Measurements from ENCODE around the gene CECR2.

The CECR2 gene

DNA sequence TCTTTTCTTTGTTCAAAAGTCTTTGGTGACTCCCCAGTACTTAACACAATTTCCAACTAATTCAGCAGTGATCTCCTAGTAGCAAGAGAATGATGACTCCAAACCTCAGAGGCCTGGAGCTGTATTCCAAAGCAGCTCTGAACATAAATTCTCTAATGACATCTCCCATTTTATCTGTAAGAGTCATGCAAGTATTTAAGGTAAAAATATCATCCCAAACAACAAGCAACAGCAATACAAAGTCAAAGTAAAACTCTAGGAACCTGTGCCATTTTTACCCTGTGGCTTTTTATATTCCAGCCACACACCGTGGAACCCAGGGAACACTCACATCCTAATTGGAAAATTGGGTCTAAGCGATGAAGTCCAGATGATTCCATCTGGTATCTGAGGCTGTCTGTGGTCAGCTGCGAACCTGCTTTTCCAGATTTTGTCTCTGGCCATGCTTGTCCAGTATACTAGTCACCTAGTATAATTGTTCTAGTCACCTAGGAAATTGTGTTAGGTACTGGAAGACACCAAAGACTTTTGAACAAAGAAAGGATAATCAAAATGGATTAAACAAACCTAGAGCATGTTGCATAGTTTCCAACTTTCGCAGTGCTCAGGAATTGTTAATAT lies 101.7 kb downstream of the CECR2 start:
- peaks cover 60% of the 10 kb centered on the region for H3K4me1 ChIP-seq (ENCODE audit: insufficient read depth, low read length)
- peaks cover 13% of the 10 kb centered on the region for H3K36me3 ChIP-seq (ENCODE audit: insufficient read depth, low read length)
- H3K27me3 ChIP-seq (ENCODE audit: insufficient read depth, low read length) = no peaks in the 10 kb centered on the region
- no peak overlapping the region for H3K27ac ChIP-seq (ENCODE audit: low read depth, low read length)
- no peaks in the 10 kb centered on the region for H3K9me3 ChIP-seq (ENCODE audit: insufficient read depth, low read depth, low read length)
- no peak overlapping the region for H3K9ac ChIP-seq (ENCODE audit: low read depth, low read length)
- no peak overlapping the region for H3K4me3 ChIP-seq (ENCODE audit: low read length)
- WGBS = 95% methylated on average over 4 of the region's 4 CpGs

DNA sequence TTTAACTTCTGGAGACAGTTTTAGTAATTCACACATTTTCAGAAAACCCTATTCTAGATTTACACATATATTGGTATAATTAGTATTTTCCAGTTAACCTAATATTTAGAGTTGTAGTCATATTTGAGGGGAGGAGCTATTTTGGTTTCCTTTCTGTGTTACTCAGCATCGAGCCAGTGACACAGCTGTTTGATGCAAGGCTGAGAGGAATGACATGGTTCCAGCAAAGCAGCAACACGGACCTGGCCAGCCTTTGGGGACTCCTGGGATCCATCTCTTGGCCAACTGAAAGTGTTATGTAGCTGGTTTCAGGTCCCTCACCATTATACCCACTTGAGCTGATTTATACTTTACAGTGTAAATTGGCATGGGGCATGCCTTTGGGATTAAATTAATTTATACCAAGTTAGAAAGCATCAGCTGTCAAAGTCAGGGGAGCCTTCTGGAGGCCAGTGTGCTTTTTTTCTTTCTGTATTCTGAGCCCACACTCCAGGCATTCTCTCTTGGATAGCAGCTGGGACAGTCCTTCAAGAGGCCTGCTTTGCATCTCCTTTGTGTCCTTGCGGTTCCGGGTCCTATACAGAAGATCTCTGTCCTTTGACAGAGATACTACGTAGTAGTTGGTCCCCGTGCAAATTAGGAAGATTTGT lies 102.8 kb downstream of the CECR2 start:
- Histone ChIP-seq H3K27ac (ENCODE audit: low read depth, low read length) (no peak overlapping the region), H3K4me3 (ENCODE audit: low read length) (no peak overlapping the region), H3K9ac (ENCODE audit: low read depth, low read length) (no peak overlapping the region), H3K27me3 (ENCODE audit: insufficient read depth, low read length) (no peaks in the 10 kb centered on the region), H3K9me3 (ENCODE audit: insufficient read depth, low read depth, low read length) (no peaks in the 10 kb centered on the region), H3K4me1 (ENCODE audit: insufficient read depth, low read length) (peaks cover 70% of the 10 kb centered on the region), H3K36me3 (ENCODE audit: insufficient read depth, low read length) (peaks cover 13% of the 10 kb centered on the region)
- 59% methylated on average over 6 of the region's 6 CpGs for WGBS

DNA sequence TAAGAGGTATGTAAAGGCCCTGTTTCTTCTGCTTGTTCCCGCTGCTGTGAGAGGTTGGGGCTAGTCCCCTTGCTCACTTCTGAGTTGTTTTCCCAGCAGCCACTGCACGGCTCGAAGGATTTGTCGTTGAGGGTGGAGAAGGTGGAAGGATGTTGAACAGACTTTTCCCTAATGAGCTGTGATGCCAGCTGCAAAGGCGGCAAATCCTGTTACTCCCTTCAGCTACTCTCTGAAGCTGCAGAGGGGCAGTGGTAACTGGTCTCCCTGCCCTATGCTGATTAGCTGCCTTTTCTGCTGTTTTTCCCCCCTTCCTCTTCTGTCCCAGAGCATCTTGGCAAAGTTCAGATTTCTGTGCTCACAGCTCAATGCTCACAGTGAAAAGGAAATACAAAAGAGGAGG lies 103.7 kb downstream of the CECR2 start:
- H3K9me3 ChIP-seq (ENCODE audit: insufficient read depth, low read depth, low read length) = no peaks in the 10 kb centered on the region
- 52% methylated on average over 5 of the region's 5 CpGs for WGBS
- peak overlapping the region; percentile 1; the same call in 1 of the 2 replicates for H3K27ac ChIP-seq (ENCODE audit: low read depth, low read length)
- no peaks in the 10 kb centered on the region for H3K27me3 ChIP-seq (ENCODE audit: insufficient read depth, low read length)
- peaks cover 71% of the 10 kb centered on the region for H3K4me1 ChIP-seq (ENCODE audit: insufficient read depth, low read length)
- peaks cover 19% of the 10 kb centered on the region for H3K36me3 ChIP-seq (ENCODE audit: insufficient read depth, low read length)
- no peak overlapping the region for H3K9ac ChIP-seq (ENCODE audit: low read depth, low read length)
- no peak overlapping the region for H3K4me3 ChIP-seq (ENCODE audit: low read length)

DNA sequence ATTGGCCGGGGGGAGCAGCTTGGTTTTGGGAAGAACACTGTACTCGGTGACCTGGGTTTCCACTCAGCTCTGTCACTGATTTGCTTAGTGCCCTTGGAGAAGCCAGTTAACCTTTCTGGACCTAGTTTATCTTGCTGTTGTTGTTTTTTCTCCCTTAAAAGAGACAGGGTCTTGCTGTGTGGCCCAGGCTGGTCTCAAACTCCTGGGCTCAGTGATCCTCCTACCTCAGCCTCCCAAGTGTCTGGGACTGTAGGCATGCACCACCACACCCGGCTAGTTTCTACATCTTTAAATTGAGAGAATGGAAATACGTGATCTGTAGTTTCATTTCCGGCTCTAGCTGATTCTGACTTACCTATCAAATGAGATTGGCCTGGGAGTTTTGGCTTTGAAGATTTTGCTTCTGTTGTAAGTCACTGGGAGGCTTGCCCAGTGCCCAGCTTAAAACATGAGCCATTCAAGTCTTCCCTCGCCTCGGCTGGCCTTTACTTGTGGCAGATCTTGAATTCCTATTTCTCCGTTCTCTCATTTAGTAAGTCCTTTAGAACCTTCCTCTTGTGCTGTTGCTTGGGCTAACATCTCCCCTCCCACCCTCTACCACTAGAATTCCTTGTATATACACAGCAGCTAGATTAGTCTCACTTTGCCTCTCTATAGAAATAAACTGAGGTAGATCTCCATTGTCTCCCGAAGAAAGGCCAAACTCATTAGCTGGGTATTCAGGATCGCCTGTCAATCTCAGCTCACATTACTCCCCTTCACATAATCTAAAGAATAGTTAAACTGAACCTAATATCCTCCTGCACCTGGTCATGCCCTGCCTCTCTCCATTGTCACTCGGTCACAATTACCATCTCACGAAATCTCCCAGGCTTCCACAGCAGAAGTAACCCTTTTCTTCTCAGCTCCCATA lies 106.3 kb downstream of the CECR2 start:
- 86% methylated on average over 12 of the region's 12 CpGs for WGBS
- Histone ChIP-seq H3K4me3 (ENCODE audit: low read length) (no peak overlapping the region), H3K9ac (ENCODE audit: low read depth, low read length) (no peak overlapping the region), H3K27me3 (ENCODE audit: insufficient read depth, low read length) (no peaks in the 10 kb centered on the region), H3K27ac (ENCODE audit: low read depth, low read length) (peak overlapping the region; percentile 28; the same call in 1 of the 2 replicates), H3K9me3 (ENCODE audit: insufficient read depth, low read depth, low read length) (no peaks in the 10 kb centered on the region), H3K36me3 (ENCODE audit: insufficient read depth, low read length) (peaks cover 33% of the 10 kb centered on the region), H3K4me1 (ENCODE audit: insufficient read depth, low read length) (peaks cover 57% of the 10 kb centered on the region)

DNA sequence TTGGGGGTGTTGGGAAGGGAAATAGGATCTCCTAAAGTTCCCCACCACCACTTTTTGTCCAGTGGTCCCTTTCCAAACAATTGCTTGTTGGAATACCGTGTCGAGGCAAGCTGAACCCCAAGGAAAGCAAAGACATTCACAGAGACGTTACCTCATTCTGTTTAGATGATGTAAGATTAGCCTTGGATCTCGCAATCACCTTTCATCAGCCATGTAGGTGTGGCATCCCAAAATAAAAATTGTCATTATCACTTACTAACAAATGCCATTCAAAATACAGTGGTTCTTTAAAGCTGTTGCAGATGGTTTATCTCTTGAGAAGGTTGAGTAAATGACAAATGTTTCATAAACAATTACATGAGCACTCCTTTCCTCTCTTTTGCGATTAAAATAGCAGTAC lies 107.6 kb downstream of the CECR2 start:
- Histone ChIP-seq H3K27ac (ENCODE audit: low read depth, low read length) (peak overlapping the region; percentile 59), H3K4me3 (ENCODE audit: low read length) (no peak overlapping the region), H3K36me3 (ENCODE audit: insufficient read depth, low read length) (peaks cover 37% of the 10 kb centered on the region), H3K4me1 (ENCODE audit: insufficient read depth, low read length) (peaks cover 56% of the 10 kb centered on the region), H3K9me3 (ENCODE audit: insufficient read depth, low read depth, low read length) (no peaks in the 10 kb centered on the region), H3K27me3 (ENCODE audit: insufficient read depth, low read length) (no peaks in the 10 kb centered on the region), H3K9ac (ENCODE audit: low read depth, low read length) (no peak overlapping the region)
- WGBS = 82% methylated on average over 3 of the region's 5 CpGs

DNA sequence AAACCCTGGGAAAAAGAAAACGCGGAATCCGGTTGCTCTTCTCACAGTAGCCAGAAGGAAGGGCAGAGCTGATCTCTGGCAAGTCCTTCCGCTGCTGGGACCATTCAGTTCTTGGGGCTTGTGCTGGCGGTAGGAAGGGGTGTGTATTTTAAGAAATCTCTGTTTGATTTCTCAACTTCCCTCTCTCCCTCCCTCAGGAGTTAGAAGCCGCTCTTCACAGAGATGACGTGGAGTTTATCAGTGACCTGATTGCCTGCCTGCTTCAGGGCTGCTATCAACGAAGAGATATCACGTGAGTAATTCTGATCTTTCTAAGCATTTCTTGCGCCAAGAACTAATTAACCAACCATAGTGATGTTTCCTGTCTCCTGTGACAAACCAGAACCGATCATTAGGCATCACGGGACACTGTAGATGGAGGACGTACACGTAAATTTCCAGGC lies 108.2 kb downstream of the CECR2 start:
- Histone ChIP-seq H3K27me3 (ENCODE audit: insufficient read depth, low read length) (no peaks in the 10 kb centered on the region), H3K9ac (ENCODE audit: low read depth, low read length) (no peak overlapping the region), H3K4me1 (ENCODE audit: insufficient read depth, low read length) (peaks cover 50% of the 10 kb centered on the region), H3K4me3 (ENCODE audit: low read length) (no peak overlapping the region), H3K36me3 (ENCODE audit: insufficient read depth, low read length) (peaks cover 40% of the 10 kb centered on the region), H3K27ac (ENCODE audit: low read depth, low read length) (peak overlapping the region; percentile 59; the same call in 1 of the 2 replicates), H3K9me3 (ENCODE audit: insufficient read depth, low read depth, low read length) (no peaks in the 10 kb centered on the region)
- 92% methylated on average over 13 of the region's 14 CpGs for WGBS

DNA sequence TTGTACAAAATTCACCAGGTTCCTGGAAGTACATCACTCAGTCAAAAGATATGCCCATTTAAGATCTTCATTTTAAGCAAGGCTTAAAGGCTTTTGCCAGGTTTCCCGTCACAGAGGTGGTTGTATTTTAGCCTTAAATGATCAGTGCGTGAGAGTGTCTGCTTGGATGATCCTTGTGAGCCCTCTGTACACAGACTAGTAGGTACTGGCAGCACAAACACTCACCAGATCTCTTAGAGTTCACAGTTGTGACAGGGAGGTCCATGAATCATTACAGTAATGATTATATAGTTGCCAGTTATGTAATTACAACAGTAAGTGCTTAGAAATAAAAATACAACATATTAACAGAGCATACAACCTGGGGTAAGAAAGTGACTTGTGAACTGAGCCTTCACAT lies 109.9 kb downstream of the CECR2 start:
- no peaks in the 10 kb centered on the region for H3K27me3 ChIP-seq (ENCODE audit: insufficient read depth, low read length)
- WGBS = 85% methylated on average over 2 of the region's 2 CpGs
- no peak overlapping the region for H3K9ac ChIP-seq (ENCODE audit: low read depth, low read length)
- H3K4me3 ChIP-seq (ENCODE audit: low read length) = no peak overlapping the region
- H3K27ac ChIP-seq (ENCODE audit: low read depth, low read length) = no peak overlapping the region
- no peaks in the 10 kb centered on the region for H3K9me3 ChIP-seq (ENCODE audit: insufficient read depth, low read depth, low read length)
- peaks cover 53% of the 10 kb centered on the region for H3K36me3 ChIP-seq (ENCODE audit: insufficient read depth, low read length)
- peaks cover 33% of the 10 kb centered on the region for H3K4me1 ChIP-seq (ENCODE audit: insufficient read depth, low read length)

DNA sequence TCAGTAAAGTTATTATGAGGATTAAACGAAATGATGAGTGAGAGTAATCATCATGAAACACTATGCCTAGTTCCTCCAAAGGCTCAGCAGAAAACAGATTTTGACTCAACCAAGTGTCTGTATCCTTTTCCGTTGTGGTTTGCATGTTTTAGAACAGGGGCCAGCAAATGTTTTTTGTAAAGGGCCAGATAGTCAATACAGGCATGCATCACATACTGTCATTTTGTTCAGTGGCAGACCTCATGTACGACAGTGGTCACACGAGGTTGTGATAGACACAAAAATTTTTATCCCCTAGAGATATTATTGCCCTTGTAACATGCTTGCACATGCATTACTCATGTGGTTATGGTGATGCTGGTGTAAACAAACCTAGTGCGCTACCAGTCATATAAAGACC lies 112.2 kb downstream of the CECR2 start:
- no peak overlapping the region for H3K27ac ChIP-seq (ENCODE audit: low read depth, low read length)
- WGBS = 100% methylated on average over 5 of the region's 5 CpGs
- H3K27me3 ChIP-seq (ENCODE audit: insufficient read depth, low read length) = no peaks in the 10 kb centered on the region
- H3K9ac ChIP-seq (ENCODE audit: low read depth, low read length) = no peak overlapping the region
- H3K4me3 ChIP-seq (ENCODE audit: low read length) = no peak overlapping the region
- H3K9me3 ChIP-seq (ENCODE audit: insufficient read depth, low read depth, low read length) = no peaks in the 10 kb centered on the region
- peaks cover 72% of the 10 kb centered on the region for H3K36me3 ChIP-seq (ENCODE audit: insufficient read depth, low read length)
- peaks cover 11% of the 10 kb centered on the region for H3K4me1 ChIP-seq (ENCODE audit: insufficient read depth, low read length)

DNA sequence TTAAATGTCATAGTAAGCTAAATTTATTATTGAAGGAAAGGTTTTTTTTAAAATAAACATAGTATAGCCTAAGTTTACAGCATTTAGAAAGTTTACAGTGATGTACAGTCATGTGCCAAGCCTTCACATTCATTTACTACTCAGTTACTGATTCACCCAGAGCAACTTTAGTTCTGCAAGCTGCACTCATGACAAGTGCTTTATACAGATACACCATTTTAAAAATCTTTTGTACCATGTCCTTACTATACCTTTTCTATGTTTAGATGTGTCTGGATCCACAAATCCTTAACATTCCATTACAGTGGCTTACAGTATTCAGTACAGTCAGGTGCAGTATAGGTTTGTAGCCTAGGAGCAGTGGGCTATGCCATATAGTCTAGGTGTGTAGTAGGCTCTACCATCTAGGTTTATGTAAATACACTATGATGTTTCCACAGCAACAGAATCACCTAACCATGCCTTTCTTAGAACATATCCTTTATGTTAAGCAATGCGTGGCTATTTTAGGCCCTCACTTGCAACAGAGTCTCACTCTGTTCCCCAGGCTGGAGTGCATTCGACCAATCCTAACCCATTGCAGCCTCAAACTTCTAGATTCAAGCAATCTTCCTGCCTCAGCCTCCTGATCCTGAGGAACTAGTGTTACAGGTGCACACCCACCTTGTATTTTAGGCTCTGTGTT lies 114.6 kb downstream of the CECR2 start:
- H3K9ac ChIP-seq (ENCODE audit: low read depth, low read length) = no peak overlapping the region
- no peak overlapping the region for H3K27ac ChIP-seq (ENCODE audit: low read depth, low read length)
- no peaks in the 10 kb centered on the region for H3K4me1 ChIP-seq (ENCODE audit: insufficient read depth, low read length)
- no peaks in the 10 kb centered on the region for H3K9me3 ChIP-seq (ENCODE audit: insufficient read depth, low read depth, low read length)
- no peak overlapping the region for H3K4me3 ChIP-seq (ENCODE audit: low read length)
- peaks cover 72% of the 10 kb centered on the region for H3K36me3 ChIP-seq (ENCODE audit: insufficient read depth, low read length)
- H3K27me3 ChIP-seq (ENCODE audit: insufficient read depth, low read length) = no peaks in the 10 kb centered on the region
- WGBS = 95% methylated on average over 2 of the region's 2 CpGs

DNA sequence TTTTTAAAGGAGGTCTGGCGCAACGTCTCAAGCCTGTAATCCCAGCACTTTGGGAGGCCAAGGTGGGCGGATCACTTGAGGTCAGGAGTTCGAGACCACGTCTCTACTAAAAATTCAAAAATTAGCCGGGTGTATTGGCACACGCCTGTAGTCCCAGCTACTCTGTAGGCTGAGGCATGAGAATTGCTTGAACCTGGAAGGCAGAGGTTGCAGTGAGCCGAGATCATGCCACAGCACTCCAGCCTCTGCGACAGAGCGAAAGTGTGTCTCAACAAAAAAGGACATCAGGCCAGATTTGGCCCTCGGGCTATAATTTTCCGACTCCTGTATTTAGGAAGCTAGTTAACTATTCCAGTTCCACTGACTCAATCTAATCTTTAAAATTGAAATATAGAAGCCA lies 115.3 kb downstream of the CECR2 start:
- Histone ChIP-seq H3K36me3 (ENCODE audit: insufficient read depth, low read length) (peaks cover 68% of the 10 kb centered on the region), H3K27me3 (ENCODE audit: insufficient read depth, low read length) (no peaks in the 10 kb centered on the region), H3K9ac (ENCODE audit: low read depth, low read length) (no peak overlapping the region)

More for the DNA sequence above, 115.3 kb downstream of the CECR2 start:
- Histone ChIP-seq H3K4me3 (ENCODE audit: low read length) (no peak overlapping the region), H3K9me3 (ENCODE audit: insufficient read depth, low read depth, low read length) (no peaks in the 10 kb centered on the region), H3K27ac (ENCODE audit: low read depth, low read length) (no peak overlapping the region), H3K4me1 (ENCODE audit: insufficient read depth, low read length) (no peaks in the 10 kb centered on the region)
- 96% methylated on average over 12 of the region's 12 CpGs for WGBS
